LNCAP (cell line): ENCODE results near the gene ACTN4.

Source experiments
- CTCF ChIP-seq: fragments of 450-650 bp; IDR thresholded peaks from 2 replicates; pipeline ENCODE4 v1.5.1; 2017; ENCODE audit warnings: mild to moderate bottlenecking

ACTN4 gene

GRCh38 chr19:38778733-38779132, 131.3 kb downstream of the ACTN4 start:
- TF ChIP-seq CTCF: no peak

- no peak for TF ChIP-seq CTCF
Observed at GRCh38 chr19:38780443-38780842, 133.0 kb downstream of the ACTN4 start.

- no peak for TF ChIP-seq CTCF
Observed at GRCh38 chr19:38781058-38781457, 133.6 kb downstream of the ACTN4 start.
